GM10266 (cell line): Measurements from ENCODE around the gene TSPAN18.

Experiments
- DNase-seq: peaks from one replicate; pipeline ENCODE4 v3.0.0; 2012; ENCODE audit errors: extremely low spot score
- TF ChIP-seq, protein P1 (sequence below): IDR thresholded peaks from 2 replicates; pipeline ENCODE4 v1.5.1; 2012; ENCODE audit warnings: mild to moderate bottlenecking, low read depth; ENCODE audit not compliant: control insufficient read depth, insufficient read depth; ENCODE audit errors: missing control alignments

TSPAN18 gene

DNA sequence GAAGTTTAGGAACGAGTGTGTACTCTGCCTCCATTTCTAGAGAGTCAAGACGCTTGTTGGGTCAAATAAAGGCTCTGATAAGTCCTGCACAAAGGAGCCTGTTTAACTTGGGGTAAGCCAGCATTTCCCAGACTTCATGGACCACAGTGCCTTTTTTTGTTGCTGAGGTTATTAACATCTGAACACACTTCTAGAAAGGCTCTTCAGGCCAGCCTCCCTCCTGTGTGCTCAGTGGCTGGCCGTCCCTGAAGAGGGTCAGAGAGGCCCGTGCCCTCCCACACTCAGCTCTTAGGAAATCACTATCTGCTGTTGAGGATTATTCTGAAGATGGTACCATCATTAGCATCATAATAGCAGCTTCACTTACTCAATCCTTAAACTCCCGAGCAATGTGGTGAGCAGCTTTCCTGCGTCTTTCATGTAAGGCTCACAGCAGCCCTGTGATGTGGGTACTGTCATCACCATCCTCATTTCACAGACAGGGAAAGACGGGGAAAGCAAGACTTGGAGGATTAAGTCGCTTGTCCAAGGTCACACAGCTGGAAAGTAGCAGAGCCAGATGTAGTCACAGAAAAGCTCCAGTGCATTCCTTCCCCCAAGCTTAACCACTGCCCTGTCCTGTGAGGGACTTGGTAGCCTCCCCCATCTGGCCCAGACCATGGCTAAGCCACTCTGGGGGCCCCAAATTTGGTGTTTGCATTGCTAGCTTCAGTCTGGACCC lies 71.3 kb downstream of the TSPAN18 start:
- no peak for DNase-seq
- TF ChIP-seq, protein P1, sequence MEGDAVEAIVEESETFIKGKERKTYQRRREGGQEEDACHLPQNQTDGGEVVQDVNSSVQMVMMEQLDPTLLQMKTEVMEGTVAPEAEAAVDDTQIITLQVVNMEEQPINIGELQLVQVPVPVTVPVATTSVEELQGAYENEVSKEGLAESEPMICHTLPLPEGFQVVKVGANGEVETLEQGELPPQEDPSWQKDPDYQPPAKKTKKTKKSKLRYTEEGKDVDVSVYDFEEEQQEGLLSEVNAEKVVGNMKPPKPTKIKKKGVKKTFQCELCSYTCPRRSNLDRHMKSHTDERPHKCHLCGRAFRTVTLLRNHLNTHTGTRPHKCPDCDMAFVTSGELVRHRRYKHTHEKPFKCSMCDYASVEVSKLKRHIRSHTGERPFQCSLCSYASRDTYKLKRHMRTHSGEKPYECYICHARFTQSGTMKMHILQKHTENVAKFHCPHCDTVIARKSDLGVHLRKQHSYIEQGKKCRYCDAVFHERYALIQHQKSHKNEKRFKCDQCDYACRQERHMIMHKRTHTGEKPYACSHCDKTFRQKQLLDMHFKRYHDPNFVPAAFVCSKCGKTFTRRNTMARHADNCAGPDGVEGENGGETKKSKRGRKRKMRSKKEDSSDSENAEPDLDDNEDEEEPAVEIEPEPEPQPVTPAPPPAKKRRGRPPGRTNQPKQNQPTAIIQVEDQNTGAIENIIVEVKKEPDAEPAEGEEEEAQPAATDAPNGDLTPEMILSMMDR, result no peak

GRCh38 chr11:44798607-44798972 lies 71.8 kb downstream of the TSPAN18 start:
- DNase-seq, result no peak
- TF ChIP-seq, protein P1, result no peak

GRCh38 chr11:44799012-44799411 lies 72.2 kb downstream of the TSPAN18 start:
- no peak for DNase-seq
- TF ChIP-seq, protein P1, result no peak

GRCh38 chr11:44802347-44802746 lies 75.6 kb downstream of the TSPAN18 start:
- TF ChIP-seq, protein P1, result no peak
- no peak for DNase-seq

GRCh38 chr11:44803009-44803408 lies 76.2 kb downstream of the TSPAN18 start:
- TF ChIP-seq, protein P1, result no peak
- no peak for DNase-seq

DNA sequence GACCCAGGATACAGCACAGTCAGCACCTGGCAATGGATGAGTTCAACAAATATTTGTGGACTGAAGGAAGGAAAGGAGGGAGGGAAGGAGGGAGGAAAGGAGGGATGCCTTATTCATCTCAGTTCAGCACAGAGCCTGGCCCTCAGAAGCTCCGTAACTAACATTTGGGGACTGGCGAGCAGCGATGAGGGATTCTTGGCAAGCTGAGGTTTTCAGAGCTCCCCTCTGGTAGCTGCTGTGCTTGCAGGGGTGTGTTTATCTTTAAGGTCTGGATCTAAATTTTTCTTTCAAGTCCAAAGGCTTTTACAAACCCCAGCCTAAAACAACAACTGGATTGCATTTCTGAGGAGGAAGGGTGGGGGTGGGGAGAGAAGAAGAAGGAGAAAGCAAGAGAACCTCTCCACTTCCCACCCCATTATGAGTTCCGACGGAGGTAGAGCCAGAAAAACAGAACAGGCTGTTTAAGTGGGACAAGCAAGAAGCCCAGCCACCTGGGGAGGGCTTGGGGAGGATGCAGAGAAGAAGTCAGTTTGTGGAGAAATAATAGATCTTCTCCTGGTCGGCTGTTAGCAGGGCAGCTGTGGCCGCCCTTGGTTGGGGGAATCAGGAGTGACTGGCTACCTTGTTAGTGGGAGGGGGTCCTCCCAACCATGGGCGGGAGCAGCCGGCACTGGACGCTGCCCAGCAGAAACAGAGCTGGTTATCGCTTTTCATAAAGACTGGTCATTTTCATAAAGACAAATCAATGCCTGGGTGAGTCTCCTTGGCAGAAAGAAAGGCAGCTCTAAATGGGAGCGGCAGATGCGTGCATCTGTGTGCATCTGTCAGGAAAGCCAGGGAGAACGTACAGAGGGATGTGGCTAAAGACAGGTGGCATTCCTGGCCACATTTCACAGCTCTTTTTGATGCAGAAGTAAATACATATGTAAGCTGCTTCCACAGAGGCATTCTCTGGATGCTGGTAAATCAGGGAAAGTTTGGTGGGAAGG lies 78.0 kb downstream of the TSPAN18 start:
- no peak for DNase-seq
- TF ChIP-seq, protein P1, result no peak
